Right lobe of liver (tissue), 4 donors: Measurements from ENCODE around the gene PPP1CB.

ENCODE experiments used
- POLR2A ChIP-seq: fragments of 450-650 bp; IDR thresholded peaks from one replicate; pipeline ENCODE4 v1.6.1; 2017; ENCODE audit warnings: antibody characterized with exemption, mild to moderate bottlenecking
- TF ChIP-seq, protein P1 (sequence below), 4 donors: fragments of 200-600 bp in 3 of 4; fragments of 450-650 bp in 1 of 4; IDR thresholded peaks; one replicate each; pipeline versions ENCODE4 v1.5.1 to v1.8.0; 2016 to 2022; ENCODE audit warnings: antibody characterized with exemption in 4 of 4, mild to moderate bottlenecking in 2 of 4
- donor health status: DM: no; HTN: no; CAD: no.
- donor health status: DM: no; HTN: no; CAD: no.
- donor health status: DM: no; HTN: yes; CAD: no.

DNA sequence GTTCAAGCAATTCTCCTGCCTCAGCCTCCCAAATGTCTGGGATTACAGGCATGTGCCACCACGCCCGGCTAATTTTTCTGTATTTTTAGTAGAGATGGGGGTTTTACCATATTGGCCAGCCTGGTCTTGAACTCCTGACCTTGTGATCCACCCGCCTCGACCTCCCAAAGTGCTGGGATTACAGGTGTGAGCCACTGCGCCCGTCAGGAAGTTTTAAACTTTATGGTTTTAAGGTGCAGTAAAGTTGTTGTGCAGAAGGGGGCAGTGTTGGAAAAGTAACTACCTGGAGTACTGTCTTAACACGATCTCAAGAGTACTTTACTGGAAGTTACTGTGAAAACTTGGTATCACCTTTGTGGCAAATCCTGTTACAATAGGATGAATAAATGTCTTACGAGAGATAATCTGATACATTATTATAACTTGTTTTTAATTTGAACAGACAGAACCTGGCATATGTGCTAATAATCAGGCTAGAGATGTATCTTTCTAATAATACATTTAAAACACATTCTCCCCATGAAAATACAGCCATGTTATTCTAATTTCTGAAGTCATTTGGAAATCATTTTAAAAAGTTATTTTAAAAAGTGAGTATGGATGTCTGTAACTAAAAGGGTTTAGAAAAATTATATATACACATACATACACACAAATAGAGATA lies 69.8 kb downstream of the PPP1CB start:
- TF ChIP-seq, protein P1, sequence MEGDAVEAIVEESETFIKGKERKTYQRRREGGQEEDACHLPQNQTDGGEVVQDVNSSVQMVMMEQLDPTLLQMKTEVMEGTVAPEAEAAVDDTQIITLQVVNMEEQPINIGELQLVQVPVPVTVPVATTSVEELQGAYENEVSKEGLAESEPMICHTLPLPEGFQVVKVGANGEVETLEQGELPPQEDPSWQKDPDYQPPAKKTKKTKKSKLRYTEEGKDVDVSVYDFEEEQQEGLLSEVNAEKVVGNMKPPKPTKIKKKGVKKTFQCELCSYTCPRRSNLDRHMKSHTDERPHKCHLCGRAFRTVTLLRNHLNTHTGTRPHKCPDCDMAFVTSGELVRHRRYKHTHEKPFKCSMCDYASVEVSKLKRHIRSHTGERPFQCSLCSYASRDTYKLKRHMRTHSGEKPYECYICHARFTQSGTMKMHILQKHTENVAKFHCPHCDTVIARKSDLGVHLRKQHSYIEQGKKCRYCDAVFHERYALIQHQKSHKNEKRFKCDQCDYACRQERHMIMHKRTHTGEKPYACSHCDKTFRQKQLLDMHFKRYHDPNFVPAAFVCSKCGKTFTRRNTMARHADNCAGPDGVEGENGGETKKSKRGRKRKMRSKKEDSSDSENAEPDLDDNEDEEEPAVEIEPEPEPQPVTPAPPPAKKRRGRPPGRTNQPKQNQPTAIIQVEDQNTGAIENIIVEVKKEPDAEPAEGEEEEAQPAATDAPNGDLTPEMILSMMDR (IDR thresholded peaks at IDR 0.05), result peak; percentile 60 to 66 (median 66)
- no peak for TF ChIP-seq POLR2A
